AG09319 (cell line): ENCODE measurements around the gene THSD4.
A peak's percentile ranks its signal among the peaks of the same experiment; 100 is the strongest.

Experiments used
- DNase-seq: peaks from one replicate; pipeline ENCODE4 v3.0.0-alpha.2; 2010; ENCODE audit warnings: low read depth; ENCODE audit errors: extremely low read depth
- CTCF ChIP-seq: IDR thresholded peaks from 2 replicates; pipeline ENCODE4 v1.5.1; 2011; ENCODE audit warnings: low read depth, mild to moderate bottlenecking, inconsistent platforms, low read length, moderate library complexity

The THSD4 gene

DNA sequence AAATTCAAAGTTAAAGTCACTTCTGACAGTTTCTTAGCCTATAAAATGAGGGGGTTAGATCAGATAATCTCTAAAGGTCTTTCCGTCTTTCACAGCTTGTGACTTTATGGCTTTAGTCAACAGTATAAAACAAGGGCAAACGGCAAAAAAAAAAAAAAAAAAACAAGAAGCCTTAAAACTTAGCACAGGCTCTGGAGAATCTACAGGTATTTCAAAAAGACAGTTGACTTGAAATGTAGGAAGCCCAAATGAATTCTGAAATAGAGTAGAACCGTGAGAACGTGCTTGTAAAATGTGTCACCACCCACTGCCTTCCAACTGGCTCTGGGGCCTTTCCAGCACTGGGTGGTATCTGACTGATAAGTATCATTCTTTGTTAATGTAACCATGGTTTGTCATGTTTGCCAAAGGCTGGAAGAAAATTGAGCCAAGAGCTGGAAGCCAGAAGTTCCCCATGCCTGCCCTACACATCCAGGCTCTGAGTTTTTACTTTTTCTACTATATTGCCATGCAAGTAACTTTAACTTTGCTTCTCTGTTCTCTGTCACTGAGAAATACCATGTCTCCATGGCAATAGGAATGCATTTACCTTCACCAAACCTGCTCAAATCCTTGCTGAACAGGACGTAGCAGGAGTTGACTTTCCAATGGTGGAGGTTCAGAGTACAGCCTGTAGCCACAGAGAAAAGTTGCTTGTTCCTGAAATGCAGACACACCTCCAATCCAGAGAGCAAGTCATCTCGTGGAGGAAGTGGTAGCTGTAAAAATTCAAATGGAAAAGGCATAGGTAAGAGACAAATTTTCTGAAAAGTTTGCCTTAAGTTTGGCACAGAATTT, 35.8 kb upstream of the THSD4 start:
- DNase-seq = peak; percentile 70
- no peak for TF ChIP-seq CTCF

GRCh38 chr15:71080166-71080565, 35.1 kb upstream of the THSD4 start:
- no peak for DNase-seq
- TF ChIP-seq CTCF = no peak

- no peak for TF ChIP-seq CTCF
- peak; percentile 94 for DNase-seq
Measured at GRCh38 chr15:71080705-71081104, 34.6 kb upstream of the THSD4 start.

GRCh38 chr15:71082803-71083202, 32.5 kb upstream of the THSD4 start:
- TF ChIP-seq CTCF = no peak
- DNase-seq = no peak

DNA sequence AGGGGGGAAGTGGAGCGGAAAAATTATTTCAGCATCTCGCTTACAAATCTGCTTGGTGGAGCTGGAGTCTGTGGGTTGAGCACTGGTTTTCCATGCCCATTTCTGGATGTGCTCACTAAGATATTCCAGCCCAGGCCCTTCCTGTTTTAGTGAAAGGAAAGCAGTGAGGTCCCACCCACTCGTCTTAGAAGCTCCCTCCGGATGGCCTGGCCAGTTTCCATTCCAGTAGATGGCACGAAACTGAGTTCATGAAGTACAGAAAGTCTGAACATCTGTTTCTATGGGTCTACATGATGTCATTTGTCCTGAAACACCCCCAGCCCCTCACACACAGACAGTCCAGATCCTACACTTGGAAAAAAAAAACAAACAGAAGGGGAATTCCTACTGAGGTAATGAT, 31.9 kb upstream of the THSD4 start:
- DNase-seq = peak; percentile 85
- no peak for TF ChIP-seq CTCF

GRCh38 chr15:71084264-71084663, 31.0 kb upstream of the THSD4 start:
- DNase-seq = no peak
- TF ChIP-seq CTCF = no peak

GRCh38 chr15:71085809-71086208, 29.5 kb upstream of the THSD4 start:
- DNase-seq = no peak

More at GRCh38 chr15:71085809-71086208, 29.5 kb upstream of the THSD4 start:
- TF ChIP-seq CTCF = no peak
